Chondrocyte (in vitro differentiated cells): ENCODE data around the gene MST1. TPM values are rescaled to one million over a fixed set of nuclear protein-coding genes. Genes with fewer than 3 reads are reported as not detected.

Experiments
- DNase-seq: peaks from one replicate; pipeline ENCODE4 v3.0.0; 2021; ENCODE audit warnings: mixed read lengths, low spot score
- H3K27ac Mint-ChIP-seq: one replicate; pipeline ENCODE4 v1.8.0; 2021; ENCODE audit warnings: mild to moderate bottlenecking, moderate library complexity, mixed read lengths; ENCODE audit not compliant: unreplicated experiment
- H3K27me3 Mint-ChIP-seq: 2 replicates; pipeline ENCODE4 v1.8.0; 2021; ENCODE audit warnings: low read depth, mixed read lengths
- H3K36me3 Mint-ChIP-seq: 2 replicates; pipeline ENCODE4 v1.8.0; 2021; ENCODE audit warnings: low read depth, mixed read lengths
- H3K4me1 Mint-ChIP-seq: 2 replicates; pipeline ENCODE4 v1.8.0; 2021; ENCODE audit warnings: low read depth, mild to moderate bottlenecking, mixed read lengths
- H3K4me3 Mint-ChIP-seq: one replicate; pipeline ENCODE4 v1.8.0; 2021; ENCODE audit warnings: mild to moderate bottlenecking, moderate library complexity, mixed read lengths; ENCODE audit not compliant: unreplicated experiment
- H3K9me3 Mint-ChIP-seq: 2 replicates; pipeline ENCODE4 v1.8.0; 2021; ENCODE audit warnings: low read depth, mixed read lengths
- total RNA-seq: library from RNA; stranded (reverse); gene quantifications from 3 replicates; pipeline ENCODE4 v1.2.1, GENCODE V29; 2021
- TF ChIP-seq, protein P1 (sequence below): fragments of 200-600 bp; sonication (generic); IDR thresholded peaks from 2 replicates; pipeline ENCODE4 v1.5.0; 2021; ENCODE audit warnings: antibody characterized with exemption, mild to moderate bottlenecking, moderate library complexity

MST1 gene
- total RNA-seq, 1 donor from 2014 or later, result 19.1 TPM

DNA sequence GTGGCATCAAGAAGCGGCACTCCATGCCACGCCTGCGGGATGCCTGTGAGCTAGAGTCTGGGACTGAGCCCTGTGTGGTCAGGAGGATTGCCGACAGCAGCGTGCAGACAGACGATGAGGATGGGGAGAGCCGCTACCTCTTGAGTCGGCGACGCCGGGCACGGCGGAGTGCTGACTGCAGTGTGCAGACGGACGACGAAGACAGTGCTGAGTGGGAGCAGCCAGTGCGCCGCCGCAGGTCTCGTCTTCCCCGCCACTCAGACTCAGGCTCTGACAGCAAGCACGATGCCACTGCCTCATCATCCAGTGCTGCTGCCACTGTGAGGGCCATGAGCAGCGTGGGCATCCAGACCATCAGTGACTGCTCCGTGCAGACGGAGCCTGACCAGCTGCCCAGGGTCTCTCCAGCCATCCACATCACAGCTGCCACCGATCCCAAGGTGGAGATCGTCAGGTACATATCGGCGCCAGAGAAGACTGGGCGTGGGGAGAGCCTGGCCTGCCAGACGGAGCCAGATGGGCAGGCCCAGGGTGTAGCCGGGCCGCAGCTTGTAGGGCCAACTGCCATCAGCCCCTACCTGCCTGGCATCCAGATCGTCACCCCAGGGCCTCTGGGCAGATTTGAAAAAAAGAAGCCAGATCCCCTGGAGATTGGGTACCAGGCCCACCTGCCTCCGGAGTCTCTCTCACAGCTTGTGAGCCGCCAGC is 31.9 kb downstream of the MST1 start:
- Mint-ChIP-seq H3K36me3 (no peaks in the 10 kb centered on the region), H3K4me3 (no peak overlapping the region), H3K27me3 (peaks cover 2% of the 10 kb centered on the region), H3K4me1 (no peaks in the 10 kb centered on the region), H3K27ac (no peak overlapping the region), H3K9me3 (no peaks in the 10 kb centered on the region)
- no peak for DNase-seq
- TF ChIP-seq, protein P1, sequence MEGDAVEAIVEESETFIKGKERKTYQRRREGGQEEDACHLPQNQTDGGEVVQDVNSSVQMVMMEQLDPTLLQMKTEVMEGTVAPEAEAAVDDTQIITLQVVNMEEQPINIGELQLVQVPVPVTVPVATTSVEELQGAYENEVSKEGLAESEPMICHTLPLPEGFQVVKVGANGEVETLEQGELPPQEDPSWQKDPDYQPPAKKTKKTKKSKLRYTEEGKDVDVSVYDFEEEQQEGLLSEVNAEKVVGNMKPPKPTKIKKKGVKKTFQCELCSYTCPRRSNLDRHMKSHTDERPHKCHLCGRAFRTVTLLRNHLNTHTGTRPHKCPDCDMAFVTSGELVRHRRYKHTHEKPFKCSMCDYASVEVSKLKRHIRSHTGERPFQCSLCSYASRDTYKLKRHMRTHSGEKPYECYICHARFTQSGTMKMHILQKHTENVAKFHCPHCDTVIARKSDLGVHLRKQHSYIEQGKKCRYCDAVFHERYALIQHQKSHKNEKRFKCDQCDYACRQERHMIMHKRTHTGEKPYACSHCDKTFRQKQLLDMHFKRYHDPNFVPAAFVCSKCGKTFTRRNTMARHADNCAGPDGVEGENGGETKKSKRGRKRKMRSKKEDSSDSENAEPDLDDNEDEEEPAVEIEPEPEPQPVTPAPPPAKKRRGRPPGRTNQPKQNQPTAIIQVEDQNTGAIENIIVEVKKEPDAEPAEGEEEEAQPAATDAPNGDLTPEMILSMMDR, result no peak

DNA sequence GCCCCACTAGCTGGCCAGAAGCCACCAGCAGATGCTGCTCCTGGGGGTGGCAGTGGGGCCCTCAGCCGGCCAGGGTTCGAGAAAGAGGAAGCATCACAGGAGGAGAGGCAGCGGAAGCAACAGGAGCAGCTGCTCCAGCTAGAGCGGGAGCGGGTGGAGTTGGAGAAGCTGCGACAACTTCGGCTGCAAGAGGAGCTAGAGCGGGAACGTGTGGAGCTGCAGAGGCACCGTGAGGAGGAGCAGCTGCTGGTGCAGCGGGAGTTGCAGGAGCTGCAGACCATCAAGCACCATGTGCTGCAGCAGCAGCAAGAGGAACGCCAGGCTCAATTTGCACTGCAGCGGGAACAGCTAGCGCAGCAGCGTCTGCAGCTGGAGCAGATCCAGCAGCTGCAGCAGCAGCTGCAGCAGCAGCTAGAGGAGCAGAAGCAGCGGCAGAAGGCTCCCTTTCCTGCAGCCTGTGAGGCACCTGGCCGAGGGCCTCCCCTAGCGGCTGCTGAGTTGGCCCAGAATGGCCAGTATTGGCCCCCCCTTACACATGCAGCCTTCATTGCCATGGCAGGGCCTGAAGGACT is 32.6 kb downstream of the MST1 start:
- no peaks in the 10 kb centered on the region for H3K9me3 Mint-ChIP-seq
- no peak for DNase-seq
- TF ChIP-seq, protein P1, result peak; percentile 29
- H3K27ac Mint-ChIP-seq, result no peak overlapping the region
- H3K4me3 Mint-ChIP-seq, result no peak overlapping the region
- H3K36me3 Mint-ChIP-seq, result peaks cover 1% of the 10 kb centered on the region
- peaks cover 2% of the 10 kb centered on the region for H3K27me3 Mint-ChIP-seq
- H3K4me1 Mint-ChIP-seq, result no peaks in the 10 kb centered on the region

DNA sequence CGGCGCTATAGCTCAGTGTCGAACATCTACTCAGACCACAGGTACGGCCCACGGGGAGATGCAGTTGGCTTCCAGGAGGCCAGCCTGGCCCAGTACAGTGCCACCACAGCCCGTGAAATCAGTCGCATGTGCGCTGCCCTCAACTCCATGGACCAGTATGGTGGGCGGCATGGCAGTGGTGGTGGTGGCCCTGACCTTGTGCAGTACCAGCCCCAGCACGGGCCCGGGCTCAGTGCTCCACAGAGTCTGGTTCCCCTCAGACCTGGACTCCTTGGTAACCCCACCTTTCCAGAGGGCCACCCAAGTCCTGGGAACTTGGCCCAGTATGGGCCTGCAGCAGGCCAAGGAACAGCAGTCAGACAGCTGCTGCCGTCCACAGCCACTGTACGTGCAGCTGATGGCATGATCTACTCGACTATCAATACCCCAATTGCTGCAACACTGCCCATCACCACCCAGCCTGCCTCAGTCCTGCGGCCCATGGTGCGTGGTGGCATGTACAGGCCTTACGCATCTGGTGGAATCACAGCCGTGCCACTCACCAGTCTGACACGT is 33.5 kb downstream of the MST1 start:
- TF ChIP-seq, protein P1, result no peak
- H3K27ac Mint-ChIP-seq, result no peak overlapping the region
- no peaks in the 10 kb centered on the region for H3K9me3 Mint-ChIP-seq
- DNase-seq, result no peak
- H3K4me1 Mint-ChIP-seq, result no peaks in the 10 kb centered on the region
- peaks cover 2% of the 10 kb centered on the region for H3K27me3 Mint-ChIP-seq
- H3K36me3 Mint-ChIP-seq, result peaks cover 1% of the 10 kb centered on the region
- no peak overlapping the region for H3K4me3 Mint-ChIP-seq

DNA sequence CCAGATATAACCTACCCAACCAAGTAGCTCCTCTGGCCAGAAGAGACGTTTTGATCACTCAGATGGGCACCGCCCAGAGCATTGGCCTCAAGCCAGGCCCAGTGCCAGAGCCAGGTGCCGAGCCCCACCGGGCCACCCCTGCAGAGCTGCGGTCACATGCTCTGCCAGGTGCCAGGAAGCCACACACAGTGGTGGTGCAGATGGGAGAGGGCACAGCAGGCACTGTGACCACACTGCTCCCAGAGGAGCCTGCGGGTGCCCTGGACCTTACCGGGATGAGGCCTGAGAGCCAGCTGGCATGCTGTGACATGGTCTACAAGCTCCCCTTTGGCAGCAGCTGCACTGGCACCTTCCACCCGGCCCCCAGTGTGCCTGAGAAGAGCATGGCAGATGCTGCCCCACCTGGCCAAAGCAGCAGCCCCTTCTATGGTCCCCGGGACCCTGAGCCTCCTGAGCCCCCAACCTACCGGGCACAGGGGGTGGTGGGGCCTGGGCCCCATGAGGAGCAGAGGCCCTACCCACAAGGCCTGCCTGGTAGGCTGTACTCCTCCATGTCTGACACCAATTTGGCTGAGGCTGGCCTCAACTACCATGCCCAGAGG is 34.2 kb downstream of the MST1 start:
- Mint-ChIP-seq H3K9me3 (no peaks in the 10 kb centered on the region), H3K36me3 (peaks cover 1% of the 10 kb centered on the region), H3K27me3 (peaks cover 2% of the 10 kb centered on the region), H3K4me3 (no peak overlapping the region), H3K27ac (no peak overlapping the region), H3K4me1 (no peaks in the 10 kb centered on the region)
- DNase-seq, result no peak
- TF ChIP-seq, protein P1, result no peak

DNA sequence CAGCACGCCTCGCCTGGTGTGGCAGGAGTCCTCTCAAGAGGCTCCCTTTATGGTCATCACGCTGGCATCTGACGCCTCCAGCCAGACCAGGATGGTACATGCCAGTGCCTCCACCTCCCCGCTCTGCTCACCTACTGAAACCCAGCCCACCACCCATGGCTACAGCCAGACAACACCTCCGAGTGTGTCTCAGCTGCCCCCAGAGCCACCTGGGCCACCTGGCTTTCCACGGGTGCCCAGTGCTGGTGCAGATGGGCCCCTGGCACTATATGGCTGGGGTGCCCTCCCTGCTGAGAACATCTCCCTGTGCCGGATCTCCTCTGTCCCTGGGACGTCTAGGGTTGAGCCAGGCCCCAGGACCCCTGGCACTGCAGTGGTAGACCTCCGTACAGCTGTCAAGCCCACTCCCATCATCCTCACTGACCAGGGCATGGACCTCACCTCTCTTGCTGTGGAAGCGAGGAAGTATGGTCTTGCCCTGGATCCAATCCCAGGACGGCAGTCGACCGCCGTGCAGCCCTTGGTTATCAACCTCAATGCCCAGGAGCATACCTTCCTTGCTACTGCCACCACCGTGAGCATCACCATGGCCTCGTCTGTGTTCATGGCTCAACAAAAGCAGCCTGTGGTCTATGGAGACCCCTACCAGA is 35.0 kb downstream of the MST1 start:
- TF ChIP-seq, protein P1, result no peak
- H3K4me1 Mint-ChIP-seq, result no peaks in the 10 kb centered on the region
- no peak for DNase-seq
- H3K9me3 Mint-ChIP-seq, result no peaks in the 10 kb centered on the region
- no peak overlapping the region for H3K4me3 Mint-ChIP-seq
- H3K36me3 Mint-ChIP-seq, result peaks cover 1% of the 10 kb centered on the region
- H3K27me3 Mint-ChIP-seq, result peaks cover 2% of the 10 kb centered on the region
- no peak overlapping the region for H3K27ac Mint-ChIP-seq
